GM21528 (cell line): Measurements from ENCODE around the gene FGF8.

Experiments
- ATAC-seq: cut with Tn5 transposase; IDR thresholded peaks from one replicate; pipeline ENCODE4 v1.9.1; 2021; ENCODE audit warnings: mild to moderate bottlenecking, moderate library complexity; ENCODE audit not compliant: unreplicated experiment, low FRiP score

FGF8 gene

GRCh38 chr10:101744267-101744666, 31.6 kb downstream of the FGF8 start:
- no peak for ATAC-seq

GRCh38 chr10:101741938-101742337, 34.0 kb downstream of the FGF8 start:
- ATAC-seq, result no peak

- ATAC-seq, result no peak
Measured at GRCh38 chr10:101736666-101737065, 39.2 kb downstream of the FGF8 start.

GRCh38 chr10:101732096-101732495, 43.8 kb downstream of the FGF8 start:
- no peak for ATAC-seq

DNA sequence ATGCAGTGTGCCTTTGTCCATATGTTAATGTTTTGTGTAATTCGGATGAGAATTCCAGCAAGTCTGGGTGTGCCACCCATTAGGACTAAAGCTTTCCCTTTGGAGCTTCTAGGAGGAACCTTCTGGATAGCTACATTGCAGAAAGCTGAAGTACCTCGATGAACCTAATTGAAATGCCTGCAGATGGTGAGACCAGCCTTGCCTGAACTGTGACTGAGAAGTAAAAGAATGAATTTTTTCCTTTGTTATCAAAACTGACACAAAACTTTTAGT, 49.9 kb downstream of the FGF8 start:
- ATAC-seq, result no peak

DNA sequence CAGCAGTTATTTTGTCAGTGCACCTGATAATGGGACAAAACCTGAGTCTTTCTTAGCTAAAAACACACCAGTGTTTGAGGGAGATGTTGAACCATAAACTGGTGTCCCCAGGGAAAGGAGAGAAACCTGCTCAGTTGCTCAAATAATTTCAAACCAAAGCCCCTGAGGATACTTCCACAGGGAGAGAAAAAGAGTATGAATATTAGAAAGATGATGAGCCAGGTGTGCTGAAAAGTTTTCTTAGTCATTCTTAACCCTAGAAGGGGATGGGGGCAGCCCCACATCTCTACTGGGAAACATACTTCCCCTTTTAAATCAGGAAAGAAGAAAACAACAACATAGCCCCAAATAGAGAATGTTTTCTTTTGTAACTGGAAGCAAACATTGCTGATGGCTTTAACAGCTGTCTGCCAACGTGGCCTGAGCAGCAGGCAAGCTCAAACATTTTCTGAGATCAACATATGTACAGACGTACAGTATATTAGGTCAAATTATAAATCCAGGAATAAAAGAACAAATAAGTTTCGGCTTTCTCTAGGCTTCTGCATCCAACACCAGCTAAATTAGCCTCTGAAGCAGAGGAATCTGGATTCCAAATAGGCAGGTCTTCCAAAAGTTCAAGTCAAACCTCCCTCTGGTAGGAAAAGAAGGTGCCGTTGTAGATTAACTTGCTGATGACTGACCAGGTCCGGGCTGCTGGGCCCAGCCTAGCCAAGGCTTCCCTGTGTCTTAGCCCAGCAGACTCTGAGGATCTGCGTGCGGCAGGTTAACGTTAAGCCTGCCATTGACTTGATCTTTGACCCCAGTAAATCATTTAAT, 50.4 kb downstream of the FGF8 start:
- ATAC-seq, result no peak

DNA sequence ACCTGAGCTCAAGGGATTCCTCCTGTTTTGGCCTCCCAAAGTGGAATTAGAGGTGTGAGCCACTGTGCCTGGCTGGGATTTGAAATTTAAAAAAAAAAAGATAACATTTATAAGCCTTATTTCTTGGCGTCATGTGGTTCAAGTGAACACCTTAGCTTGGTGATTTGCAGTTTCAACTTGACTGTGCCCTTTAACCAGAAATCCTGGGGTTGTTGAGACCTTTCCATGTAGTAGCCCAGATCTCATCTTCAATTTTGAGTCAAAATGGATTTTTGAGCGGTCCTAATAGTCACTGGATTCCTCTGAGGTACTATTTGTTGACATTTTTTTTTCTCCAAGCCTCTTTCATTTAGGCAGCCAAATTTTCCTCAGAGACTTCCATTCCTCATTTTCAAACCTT, 51.5 kb downstream of the FGF8 start:
- ATAC-seq, result no peak

DNA sequence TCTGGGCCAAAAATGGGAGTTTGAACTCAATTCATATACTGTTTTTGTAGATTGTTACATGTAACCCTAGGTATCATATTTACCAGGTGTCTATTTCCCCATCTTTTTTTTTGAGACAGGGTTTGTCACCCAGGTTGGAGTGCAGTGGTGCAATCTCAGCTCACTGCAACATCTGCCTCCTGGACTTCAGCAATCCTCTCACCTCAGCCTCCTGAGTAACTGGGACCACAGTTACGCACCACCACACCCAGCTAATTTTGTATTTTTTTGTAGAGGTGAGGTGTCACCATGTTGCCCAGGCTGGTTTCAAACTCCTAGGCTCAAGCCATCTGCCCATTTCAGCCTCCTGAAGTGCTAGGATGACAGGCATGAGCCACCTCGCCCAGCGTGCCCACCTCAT, 52.7 kb downstream of the FGF8 start:
- ATAC-seq, result no peak

- ATAC-seq, result no peak
Measured at GRCh38 chr10:101721806-101722205, 54.1 kb downstream of the FGF8 start.

GRCh38 chr10:101720606-101721230, 55.2 kb downstream of the FGF8 start:
- no peak for ATAC-seq
